GM19372 (cell line): ENCODE data around the gene UBL3.

Source experiments
- ATAC-seq: cut with Tn5 transposase; IDR thresholded peaks from one replicate; pipeline ENCODE4 v1.9.1; 2021; ENCODE audit warnings: mild to moderate bottlenecking, low read depth, moderate library complexity; ENCODE audit not compliant: unreplicated experiment

Gene UBL3

DNA sequence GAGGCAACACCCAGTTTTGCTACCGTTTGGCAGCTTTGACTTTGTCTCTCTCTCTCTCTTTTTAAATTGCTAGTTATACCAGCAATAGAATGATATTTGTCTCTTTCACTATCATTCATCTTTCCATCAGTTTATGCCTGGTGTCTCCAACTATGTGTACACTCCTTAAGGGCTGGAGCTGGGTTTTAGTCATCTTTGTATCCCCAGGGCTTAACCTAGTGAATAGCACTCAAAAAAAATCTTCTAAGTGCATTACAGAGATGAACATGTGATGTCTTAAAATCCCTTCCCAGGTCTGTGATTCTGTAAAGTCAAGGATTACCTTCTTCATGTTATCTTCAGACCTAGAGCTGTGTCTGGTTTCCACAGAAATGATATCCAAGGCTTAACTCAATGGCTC, 7.8 kb upstream of the UBL3 start:
- no peak for ATAC-seq

DNA sequence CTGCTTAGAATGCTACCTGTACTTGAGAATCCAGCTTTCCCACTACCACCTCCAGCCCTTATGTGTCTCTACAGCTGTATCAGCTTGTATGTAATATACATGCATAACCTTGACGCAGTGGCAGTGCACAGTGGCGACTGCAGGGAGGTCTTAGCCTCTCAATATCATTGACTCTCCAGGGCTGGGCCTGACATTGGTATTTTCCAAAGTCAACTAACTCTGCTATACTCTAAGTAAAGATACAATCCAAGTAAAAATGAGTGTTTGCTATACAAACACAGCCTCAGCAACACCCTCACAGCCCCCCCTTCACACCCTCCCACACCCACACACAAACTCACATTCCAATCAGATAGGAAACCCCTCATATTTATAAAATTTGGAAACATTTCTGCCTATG, 6.7 kb upstream of the UBL3 start:
- no peak for ATAC-seq

DNA sequence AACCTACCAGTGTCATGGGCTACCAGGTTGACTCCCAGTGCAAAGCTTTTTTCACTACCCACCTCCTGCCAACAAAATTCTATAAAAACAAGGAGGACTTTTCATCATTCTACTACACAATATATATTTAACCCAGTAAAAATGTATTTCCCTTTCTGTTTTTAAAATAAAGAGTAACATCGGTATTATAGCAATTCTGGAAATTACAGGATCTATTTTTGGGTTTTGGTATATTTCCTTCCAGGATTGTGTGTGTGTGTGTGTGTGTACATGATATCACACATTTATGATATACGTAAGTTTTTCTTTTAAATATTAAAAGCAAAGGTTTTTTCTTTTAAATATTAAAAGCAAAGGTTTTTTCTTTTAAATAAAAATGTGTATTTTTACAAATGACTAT, 6.0 kb upstream of the UBL3 start:
- ATAC-seq: no peak

DNA sequence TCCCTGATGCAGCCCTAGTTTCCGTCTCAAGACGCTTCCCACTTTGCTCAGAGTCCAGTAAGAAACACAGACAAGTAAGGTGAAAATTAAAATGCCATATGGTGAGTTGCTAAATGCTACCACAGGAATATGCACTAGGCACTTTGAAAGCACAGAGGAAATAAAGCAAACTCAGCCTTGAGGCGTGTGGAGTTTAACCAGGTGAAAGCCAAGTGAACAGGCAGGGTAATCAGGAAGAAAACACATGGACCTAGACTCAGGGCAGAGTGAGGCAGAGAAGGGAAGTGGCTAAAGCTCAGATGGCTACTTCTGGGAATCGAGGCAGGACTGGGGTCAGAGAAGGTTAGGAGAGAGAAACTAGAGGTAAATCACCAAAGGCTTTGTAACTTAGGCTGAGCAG, 5.4 kb upstream of the UBL3 start:
- ATAC-seq: no peak

DNA sequence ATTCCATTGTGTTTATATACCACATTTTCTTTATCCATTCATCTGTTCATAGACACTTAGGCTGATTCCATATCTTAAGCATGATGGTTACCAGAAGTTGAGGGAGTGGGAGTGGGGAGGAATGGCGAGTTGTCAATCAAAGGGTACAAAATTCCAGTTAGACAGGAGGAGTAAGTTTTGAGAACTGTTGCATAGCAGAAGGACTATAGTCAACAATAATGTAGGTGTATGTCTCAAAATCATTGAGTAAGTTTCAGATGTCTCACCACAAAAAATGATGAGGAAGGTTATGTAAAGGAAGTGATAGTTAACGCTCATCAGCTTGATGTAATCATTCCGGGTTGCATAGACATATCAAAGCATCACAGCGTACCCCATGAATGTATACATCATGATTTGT, 4.6 kb upstream of the UBL3 start:
- ATAC-seq: no peak

DNA sequence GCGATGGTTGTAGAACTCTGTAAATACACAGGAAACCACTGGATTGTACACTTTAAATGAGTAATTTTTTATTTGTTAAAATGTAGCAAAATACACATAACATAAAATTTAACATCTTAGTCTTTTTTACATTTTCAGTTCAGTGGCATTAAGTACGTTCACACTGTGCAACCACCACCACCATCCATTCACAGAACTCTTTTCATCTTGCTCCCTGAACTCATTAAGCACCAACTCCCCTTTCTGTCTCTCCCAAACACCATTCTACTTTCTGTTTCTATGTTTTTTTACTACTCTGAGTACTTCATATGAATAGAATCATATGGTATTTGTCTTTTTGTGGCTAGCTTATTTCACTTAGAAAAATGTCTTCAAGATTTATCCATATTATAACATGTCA, 2.7 kb upstream of the UBL3 start:
- no peak for ATAC-seq

DNA sequence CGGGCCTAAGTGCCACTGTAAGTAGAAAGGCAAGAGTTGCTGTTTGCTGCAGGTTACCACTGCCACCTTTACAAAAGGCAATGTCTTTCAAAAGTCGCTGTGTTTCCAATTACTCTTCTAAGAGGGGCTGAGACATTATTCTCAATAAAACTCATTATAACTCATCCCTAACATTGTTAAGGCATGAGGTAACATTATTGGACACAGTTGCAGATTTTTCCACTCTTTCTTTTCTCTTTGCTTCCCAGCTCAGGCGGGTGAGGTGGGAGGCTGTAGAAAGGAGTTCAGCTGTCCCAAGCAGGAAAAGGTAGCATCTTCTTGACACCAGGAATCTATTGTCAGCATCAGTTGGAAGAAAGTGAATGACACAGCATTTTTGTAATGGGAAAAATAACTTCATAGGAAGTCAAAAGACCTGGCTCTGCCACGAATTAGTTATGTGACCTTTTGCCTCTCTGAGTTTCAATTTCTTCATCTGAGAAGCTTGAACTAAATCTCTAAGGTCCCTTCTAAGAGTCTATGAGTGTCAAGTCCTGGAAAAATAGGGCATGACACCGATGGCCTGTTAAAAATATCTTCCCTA, 2.1 kb upstream of the UBL3 start:
- no peak for ATAC-seq

DNA sequence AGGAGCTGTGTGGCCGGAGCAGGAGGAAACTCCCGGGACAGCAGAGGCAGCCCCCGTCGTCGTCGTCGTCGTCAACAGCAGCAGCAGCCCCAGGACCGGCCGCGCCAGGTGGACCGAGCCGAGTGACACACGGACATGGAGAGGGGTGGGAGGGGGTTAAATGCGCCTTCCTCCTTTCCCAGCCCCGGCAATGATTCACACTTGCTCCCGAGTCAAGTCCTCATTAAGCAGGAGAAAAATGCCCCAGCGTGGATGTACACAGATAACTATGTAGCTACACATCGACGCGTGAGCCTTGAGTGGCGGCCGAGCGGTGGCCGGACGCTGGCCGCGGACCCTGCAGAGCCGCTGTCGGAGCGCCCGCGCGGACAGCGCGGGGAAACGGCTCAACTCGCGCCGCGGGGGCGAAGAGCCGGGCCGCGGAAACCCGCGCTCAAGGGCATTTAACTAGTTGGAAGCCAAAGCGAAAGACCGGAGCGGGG, 645 bp downstream of the UBL3 start:
- ATAC-seq: peak; percentile 34

DNA sequence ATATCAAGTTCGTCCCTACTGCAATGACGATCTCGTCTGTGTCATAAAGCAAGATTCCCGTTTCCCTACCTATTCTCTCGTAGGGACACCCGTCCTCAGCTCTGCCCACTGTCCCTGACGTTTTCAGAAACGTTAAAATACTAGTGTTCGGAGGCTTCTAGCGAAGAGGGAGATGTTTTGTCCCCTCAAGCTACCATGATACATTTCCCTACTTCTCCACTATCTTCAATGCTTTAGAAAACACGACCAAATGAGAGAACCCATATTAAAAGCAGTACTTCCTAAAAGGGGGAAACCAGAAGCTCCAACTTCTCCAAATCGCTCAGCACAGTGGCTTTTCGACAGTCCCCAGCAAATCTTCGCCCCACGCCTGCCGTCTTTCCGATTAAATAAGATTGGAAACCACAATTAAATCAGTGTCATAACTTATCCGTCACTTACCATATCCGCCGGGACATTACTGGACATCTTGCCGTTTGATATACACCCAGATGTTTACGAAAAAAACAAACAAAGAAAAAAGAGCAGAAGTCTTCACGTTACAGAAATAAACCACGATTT, 1.3 kb downstream of the UBL3 start:
- no peak for ATAC-seq

DNA sequence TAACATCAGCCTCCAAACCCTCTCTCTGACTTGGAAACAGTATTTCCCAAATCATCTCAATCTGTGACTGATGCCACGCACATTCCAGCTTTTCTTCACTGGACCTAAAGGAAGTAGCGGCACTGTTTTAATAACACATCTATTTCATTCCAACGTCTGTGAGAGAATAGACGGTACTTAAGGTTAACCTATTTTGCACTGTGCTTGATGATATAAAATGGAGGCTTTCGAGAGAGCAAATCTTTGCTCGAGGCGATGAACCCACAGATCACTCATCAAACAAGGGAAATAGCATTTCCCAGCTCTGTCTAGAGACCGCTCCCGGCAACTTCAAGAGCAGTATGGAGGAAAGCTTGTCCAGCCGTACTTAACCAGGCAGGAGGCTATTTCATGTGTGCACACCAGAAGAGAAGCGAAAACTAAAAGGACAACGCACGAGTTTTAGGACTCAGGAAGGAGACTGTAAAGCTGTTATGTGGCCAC, 2.9 kb downstream of the UBL3 start:
- ATAC-seq: no peak

DNA sequence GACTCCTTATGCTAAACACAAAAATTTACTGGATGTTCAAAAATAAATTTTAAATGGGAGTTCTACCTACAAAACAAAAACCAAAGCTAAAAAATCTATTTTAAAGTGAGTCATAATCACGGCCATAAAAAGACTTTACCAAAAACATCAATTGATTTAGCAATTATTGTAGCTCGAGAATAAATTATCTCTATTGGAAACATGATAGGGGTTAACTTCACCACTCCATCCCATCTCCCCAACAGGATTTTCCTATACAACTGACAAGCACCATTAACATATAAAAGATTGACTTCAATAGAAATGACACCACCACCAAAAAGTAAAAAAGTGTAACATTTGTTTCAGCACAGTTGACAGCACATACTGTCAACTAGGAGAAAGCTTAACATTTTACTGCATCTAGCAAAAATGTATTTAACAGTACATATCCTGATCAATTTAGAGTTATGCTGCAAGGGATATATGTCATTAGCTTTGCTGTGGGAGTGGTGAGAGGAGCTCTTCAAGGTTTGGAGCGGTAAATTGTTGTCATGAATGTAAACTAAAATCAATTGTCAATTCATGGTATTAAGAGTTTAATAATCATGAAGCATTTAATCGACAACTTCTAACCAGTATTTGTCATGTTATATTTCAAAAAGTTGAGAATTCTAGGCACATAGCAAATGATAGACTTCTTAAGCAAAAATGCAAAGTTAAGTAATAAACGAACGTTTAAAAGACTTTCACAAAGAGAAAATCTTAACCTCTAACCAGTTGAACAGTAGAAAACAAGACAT, 3.8 kb downstream of the UBL3 start:
- no peak for ATAC-seq

DNA sequence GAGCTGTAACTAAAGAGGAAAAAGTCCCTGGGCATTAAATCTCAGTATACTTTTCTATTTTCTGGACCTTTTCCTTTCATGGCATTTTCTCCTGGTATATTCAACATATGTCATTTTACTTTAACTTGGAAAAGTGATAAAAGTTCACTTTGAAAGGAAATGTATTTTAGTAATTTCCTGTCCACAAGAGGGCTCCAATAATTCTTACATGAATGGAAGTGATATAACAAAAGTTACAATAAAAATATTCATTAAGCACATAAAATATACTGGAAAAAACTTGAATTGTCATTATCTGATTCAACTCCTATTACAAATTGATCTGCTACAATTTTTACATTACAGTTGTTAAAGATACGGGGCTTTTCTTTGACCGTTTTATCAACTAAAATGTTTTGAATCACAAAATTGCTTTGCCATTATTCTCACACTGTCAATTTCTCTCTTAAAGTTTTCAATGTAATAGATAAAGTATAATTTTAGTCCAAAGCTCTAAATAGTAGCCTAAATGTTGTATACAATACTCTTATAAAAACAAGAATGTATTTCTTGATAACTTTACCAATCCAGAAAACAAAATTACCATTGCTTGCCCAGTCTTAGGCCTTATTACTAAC, 4.9 kb downstream of the UBL3 start:
- ATAC-seq: no peak

DNA sequence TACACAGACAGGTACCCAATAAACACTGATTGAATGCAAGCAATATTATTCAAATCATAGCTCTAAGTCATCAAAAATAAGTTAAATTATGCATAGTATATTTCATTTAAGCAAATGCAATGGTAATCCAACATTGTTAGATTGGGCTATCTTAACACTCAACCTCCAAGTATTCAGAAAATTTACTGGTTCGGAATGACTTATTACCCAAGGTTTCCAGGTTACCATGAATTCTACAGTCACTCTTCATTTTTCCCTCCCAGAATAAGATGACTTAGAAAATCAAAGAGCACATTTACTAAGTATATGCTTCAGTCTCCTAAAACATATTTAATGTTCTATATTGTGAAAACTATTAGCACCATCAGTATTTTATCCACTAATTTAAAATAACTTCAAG, 6.0 kb downstream of the UBL3 start:
- no peak for ATAC-seq

DNA sequence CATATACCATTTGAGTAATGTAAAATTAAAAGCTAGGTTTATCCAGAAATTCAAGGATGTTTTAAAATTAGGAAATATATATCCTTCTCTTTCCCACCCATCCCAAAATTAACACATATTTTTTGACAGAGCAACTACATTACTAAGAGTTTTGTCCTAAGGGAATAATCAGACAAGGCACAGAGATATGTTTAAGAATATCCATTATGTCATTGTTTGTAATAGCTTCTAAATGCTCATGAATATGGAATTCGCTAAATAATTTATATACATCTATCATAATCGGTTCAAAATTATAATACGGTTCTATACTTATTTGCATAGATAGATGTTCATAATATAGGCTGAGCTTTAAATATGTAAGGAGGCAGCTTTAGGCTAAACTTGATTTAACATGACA, 9.8 kb downstream of the UBL3 start:
- ATAC-seq: no peak

DNA sequence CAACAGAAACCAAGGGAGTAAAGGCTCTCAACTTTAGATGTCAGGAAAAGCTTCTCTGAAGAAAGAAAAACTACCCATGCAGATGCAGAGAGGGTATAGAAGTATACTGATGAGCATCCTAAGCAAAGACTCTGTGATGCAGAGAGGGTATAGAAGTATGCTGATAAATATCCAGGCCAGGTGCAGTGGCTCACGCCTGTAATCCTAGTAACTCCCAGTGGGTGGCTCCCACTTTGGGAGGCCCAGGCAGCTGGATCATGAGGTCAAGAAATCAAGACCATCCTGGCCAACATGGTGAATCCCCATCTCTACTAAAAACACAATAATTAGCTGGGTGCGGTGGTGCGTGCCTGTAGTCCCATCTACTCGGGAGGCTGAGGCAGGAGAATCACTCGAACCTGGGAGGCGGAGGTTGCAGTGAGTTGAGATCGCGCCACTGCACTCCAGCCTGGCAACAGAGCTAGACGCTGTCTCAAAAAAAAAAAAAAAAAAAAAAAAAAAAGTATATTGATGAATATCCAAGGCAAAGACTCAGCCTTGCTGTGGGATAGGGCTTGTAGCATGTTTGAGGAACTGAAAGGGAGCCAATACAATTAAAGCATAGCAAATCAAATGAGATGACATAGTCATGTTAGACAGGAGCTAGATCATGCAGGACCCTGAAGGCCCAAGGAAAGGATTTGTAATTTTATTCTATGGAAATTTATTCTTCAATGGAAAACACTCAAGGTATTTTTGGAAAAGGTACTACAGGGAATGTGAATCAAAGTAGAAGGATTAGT, 14.9 kb downstream of the UBL3 start:
- ATAC-seq: no peak

DNA sequence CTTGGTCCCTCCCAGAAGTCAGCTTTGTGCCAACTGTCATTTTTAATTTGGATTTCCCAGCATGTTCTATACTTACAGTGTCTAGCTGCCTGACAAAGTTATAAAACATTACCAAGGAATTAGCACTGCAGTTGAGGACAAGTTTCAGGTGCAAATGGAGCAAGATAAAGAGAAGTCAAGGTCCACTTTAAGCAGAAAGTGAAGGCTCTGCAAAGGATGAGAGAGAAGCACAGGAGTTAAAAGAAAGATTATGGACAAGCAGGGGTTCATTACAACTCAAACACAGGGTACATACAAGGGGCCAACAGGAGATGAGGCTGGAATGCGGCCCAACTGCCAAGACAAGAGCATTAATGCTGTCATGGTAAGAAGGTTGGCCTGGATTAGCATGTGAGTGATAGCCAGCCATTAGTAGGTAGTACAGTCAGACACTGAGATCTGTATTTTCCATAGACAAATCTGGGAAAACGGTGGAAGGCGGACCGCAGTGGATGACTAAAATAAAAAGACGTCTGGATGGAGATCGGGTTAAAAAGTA, 17.6 kb downstream of the UBL3 start:
- no peak for ATAC-seq

DNA sequence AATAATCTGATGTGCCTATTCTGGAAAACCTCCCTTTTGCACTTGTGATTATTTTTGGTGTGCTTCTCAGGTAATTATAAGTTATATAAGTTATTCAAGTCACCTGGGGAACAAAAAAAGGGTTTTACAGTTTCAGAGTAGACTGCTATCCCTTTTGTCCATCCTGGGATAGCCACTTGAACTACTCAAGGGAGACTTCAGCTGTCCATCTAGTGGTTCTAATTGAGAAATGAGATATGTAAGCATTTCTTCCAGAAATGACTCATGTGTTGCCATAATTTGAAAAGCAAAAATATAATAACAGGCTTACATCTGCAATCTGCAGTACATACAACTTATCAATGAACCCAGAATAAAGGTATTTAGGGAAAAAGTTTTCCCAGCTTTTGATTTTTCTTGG, 20.4 kb downstream of the UBL3 start:
- ATAC-seq: no peak

DNA sequence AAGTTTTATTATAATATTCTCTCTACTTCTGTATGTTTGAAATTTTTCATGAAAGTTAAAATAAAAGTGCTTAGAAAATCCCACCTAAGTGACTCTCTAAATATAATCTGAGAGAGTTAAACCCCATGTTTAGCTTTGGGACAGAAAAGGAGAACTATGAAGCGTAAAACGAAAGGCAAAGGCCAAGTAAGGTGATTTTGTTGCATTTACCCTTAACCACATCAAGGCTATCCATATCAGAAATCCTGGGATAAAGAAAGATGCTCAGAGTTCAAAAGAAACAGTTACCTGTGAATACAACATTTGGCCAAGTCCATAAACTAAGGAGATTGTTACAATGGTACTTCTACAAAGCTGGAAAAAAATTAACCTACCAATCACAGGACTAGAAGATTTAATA, 31.3 kb downstream of the UBL3 start:
- no peak for ATAC-seq

DNA sequence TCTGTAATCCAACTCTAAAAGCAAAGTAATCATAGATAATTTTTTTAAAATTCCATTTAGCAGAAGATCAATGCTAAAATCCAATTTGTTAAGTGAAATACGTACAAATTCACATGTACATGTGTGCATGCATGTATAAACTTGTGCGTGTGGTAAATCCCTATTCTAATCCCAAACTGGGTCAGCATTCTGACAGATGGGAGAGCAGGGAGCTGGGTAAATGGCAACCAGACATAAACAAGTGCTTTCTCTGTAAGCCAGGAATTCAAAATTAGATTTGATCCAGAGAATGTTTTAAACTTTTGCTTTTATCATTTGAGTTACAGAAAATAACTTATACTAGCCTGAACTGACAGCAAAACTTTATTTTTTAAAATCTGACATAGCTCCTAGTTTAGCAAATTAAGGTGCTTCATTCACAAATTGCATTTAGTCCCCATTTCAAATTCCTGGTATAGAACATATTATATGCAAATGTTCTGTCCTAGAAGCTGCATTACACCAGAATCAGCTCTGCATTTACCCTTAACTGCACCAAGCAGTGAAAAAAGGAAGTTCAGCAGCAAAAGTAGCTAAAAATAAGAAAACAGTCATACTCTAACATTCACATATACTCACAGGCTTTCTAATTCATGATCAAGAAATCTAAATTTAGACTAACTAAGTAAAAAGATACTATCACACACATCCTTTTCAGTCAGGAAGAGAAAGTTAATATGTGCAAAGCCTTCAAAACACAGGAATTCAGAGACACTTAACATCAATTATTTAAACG, 32.6 kb downstream of the UBL3 start:
- peak; percentile 93 for ATAC-seq

DNA sequence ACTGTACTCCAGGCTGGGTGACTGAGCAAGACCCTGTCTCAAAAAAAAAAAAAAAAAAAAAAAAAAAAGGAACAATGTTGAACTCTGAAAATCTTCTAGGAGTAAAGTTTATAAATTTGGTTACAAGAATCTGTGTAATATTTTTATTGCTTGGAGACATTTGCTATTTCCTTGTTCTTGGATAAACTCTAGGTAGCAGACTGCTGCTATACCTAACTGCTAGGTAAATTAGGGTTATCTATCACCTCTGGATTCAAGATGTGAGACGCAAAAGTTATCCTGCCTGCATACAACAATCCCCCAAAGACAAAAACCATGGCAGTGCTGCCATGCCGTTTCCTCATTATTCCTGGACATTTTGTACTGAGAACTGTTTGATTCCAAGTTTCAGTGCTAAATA, 33.7 kb downstream of the UBL3 start:
- ATAC-seq: no peak
